Measurements from ENCODE around the gene TEAD4.
"Not testable (repeated sequence)": the region's sequence is repeated elsewhere in the genome, so short reads cannot be mapped to it uniquely, and the experiment has no call there.

TEAD4 gene

GRCh38 chr12:3055704-3056467, 96.7 kb downstream of the TEAD4 start:
- CTCF ChIA-PET = interaction anchor here (0.5 to 1.0 kb wide), 2 partner anchors 36 to 1759 kb away, joined by 3 read pairs; no protein-coding TSS in a partner anchor
- POLR2A ChIA-PET (ENCODE audit: low non-redundant PET) = no interaction called here
- DNase-seq (ENCODE audit: low spot score) = no peak

GRCh38 chr12:3061059-3061458, 101.9 kb downstream of the TEAD4 start:
- no peak overlapping the region for H3K27ac ChIP-seq
- CTCF ChIA-PET = interaction anchor here (4.6 kb wide), 1 partner anchor 12 kb away, joined by 16 read pairs; no protein-coding TSS in a partner anchor
- TF ChIP-seq CTCF (conservative IDR thresholded peaks at IDR 0.05; ENCODE audit: low read depth) = no peak
- POLR2A ChIA-PET (ENCODE audit: low non-redundant PET) = no interaction called here
- DNase-seq (ENCODE audit: low spot score) = no peak

More at GRCh38 chr12:3055704-3056467, 96.7 kb downstream of the TEAD4 start:
- no peak for TF ChIP-seq CTCF (conservative IDR thresholded peaks at IDR 0.05; ENCODE audit: low read depth)
- no peak overlapping the region for H3K27ac ChIP-seq

GRCh38 chr12:3061501-3062215, 102.5 kb downstream of the TEAD4 start:
- POLR2A ChIA-PET (ENCODE audit: low non-redundant PET) = no interaction called here
- no peak for DNase-seq (ENCODE audit: low spot score)
- no peak for TF ChIP-seq CTCF (conservative IDR thresholded peaks at IDR 0.05; ENCODE audit: low read depth)
- CTCF ChIA-PET = interaction anchor here (0.5 to 4.6 kb wide), 2 partner anchors 12 to 20 kb away, joined by 3 to 16 read pairs; no protein-coding TSS in a partner anchor
- no peak overlapping the region for H3K27ac ChIP-seq

- H3K27ac ChIP-seq = no peak overlapping the region
- ChIA-PET CTCF (interaction anchor here (0.7 to 1.4 kb wide), 2 partner anchors 8 to 18 kb away, joined by 3 to 4 read pairs; no protein-coding TSS in a partner anchor), POLR2A (ENCODE audit: low non-redundant PET) (no interaction called here)
- TF ChIP-seq CTCF (conservative IDR thresholded peaks at IDR 0.05; ENCODE audit: low read depth) = no peak
- no peak for DNase-seq (ENCODE audit: low spot score)
These were observed 106.1 kb downstream of the TEAD4 start for GRCh38 chr12:3065300-3065699.

- H3K27ac ChIP-seq; DNase-seq (ENCODE audit: low spot score); POLR2A ChIA-PET (ENCODE audit: low non-redundant PET): not testable (repeated sequence)
- CTCF ChIA-PET = interaction anchor here (1.4 kb wide), 1 partner anchor 7 kb away, joined by 4 read pairs; no protein-coding TSS in a partner anchor
These were observed 106.6 kb downstream of the TEAD4 start for GRCh38 chr12:3065846-3066245.

GRCh38 chr12:3069714-3070113, 110.5 kb downstream of the TEAD4 start:
- no peak for DNase-seq (ENCODE audit: low spot score)
- ChIA-PET CTCF (no interaction called here), POLR2A (ENCODE audit: low non-redundant PET) (no interaction called here)
- no peak for TF ChIP-seq CTCF (conservative IDR thresholded peaks at IDR 0.05; ENCODE audit: low read depth)
- H3K27ac ChIP-seq = no peak overlapping the region

All from RWPE1 (cell line).